D721Med (cell line): Measurements from ENCODE around the gene TOMM6.

Experiments
- DNase-seq: peaks from one replicate; pipeline ENCODE4 v3.0.0; 2011; ENCODE audit warnings: low spot score; ENCODE audit not compliant: insufficient read length
- FAIRE-seq: peaks from 2 replicates; lab custom pipeline; 2011; peaks lifted over from hg19 to GRCh38; lab: Jason Lieb, UNC
- CTCF ChIP-seq: IDR thresholded peaks from 2 replicates; pipeline ENCODE4 v1.5.1; 2012; ENCODE audit warnings: mild to moderate bottlenecking, control low read depth; ENCODE audit not compliant: insufficient read depth; ENCODE audit errors: missing control alignments

Gene TOMM6

GRCh38 chr6:41814629-41815028 lies 27.1 kb downstream of the TOMM6 start:
- no peak for DNase-seq
- no peak for TF ChIP-seq CTCF
- FAIRE-seq = peak; percentile 44

GRCh38 chr6:41815587-41815986 lies 28.1 kb downstream of the TOMM6 start:
- DNase-seq = no peak
- FAIRE-seq = no peak
- TF ChIP-seq CTCF = no peak

- no peak for DNase-seq
- no peak for TF ChIP-seq CTCF
- peak; percentile 97 for FAIRE-seq
Measured at GRCh38 chr6:41818271-41819054, 31.0 kb downstream of the TOMM6 start.

- FAIRE-seq (peak; percentile 16), DNase-seq (no peak)
- TF ChIP-seq CTCF = no peak
Measured at GRCh38 chr6:41821266-41821665, 33.8 kb downstream of the TOMM6 start.

- FAIRE-seq (no peak), DNase-seq (no peak)
- no peak for TF ChIP-seq CTCF
Measured at GRCh38 chr6:41822021-41822420, 34.5 kb downstream of the TOMM6 start.

GRCh38 chr6:41823178-41823577 lies 35.7 kb downstream of the TOMM6 start:
- FAIRE-seq = peak; percentile 70

More at GRCh38 chr6:41823178-41823577, 35.7 kb downstream of the TOMM6 start:
- no peak for TF ChIP-seq CTCF
- DNase-seq = no peak
